GM10847 (cell line): ENCODE data around the gene ERFE.

ENCODE experiments used
- POLR2A ChIP-seq: IDR thresholded peaks from 2 replicates; pipeline ENCODE4 v1.6.1; 2011; ENCODE audit not compliant: insufficient read length; ENCODE audit errors: extremely low read depth

Gene ERFE, protein sequence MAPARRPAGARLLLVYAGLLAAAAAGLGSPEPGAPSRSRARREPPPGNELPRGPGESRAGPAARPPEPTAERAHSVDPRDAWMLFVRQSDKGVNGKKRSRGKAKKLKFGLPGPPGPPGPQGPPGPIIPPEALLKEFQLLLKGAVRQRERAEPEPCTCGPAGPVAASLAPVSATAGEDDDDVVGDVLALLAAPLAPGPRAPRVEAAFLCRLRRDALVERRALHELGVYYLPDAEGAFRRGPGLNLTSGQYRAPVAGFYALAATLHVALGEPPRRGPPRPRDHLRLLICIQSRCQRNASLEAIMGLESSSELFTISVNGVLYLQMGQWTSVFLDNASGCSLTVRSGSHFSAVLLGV

DNA sequence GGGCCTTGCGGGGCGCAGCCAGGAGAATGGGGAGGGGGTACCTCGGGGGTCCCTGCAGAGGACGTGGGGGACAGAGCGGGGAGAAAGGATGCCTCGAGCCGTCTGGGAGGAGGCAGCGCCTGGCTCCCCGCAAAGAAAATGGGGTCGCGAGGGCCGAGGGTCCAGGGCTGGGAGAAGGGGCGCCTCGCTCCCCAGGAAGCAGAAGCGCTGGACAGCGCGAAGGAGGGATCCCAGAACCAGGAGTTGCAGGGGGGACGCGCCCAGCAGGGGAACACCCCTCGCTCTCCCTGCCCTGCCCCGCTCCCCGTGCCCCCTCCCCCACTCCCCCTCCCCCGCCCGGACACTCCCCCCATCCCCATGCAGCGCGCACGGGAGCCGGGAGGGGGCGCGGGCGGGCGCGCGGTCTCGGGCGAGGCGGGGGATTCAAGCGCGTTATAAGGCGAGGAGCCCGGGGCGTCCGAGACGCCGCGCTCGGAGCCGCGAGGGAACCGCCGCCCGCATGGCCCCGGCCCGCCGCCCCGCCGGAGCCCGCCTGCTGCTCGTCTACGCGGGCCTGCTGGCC is at the start of gene ERFE:
TSS of gene ERFE (plus strand) at position 462 of the 562 bp plus-strand sequence. CDS start at position 500, 38 bp downstream.
- TF ChIP-seq POLR2A = no peak

DNA sequence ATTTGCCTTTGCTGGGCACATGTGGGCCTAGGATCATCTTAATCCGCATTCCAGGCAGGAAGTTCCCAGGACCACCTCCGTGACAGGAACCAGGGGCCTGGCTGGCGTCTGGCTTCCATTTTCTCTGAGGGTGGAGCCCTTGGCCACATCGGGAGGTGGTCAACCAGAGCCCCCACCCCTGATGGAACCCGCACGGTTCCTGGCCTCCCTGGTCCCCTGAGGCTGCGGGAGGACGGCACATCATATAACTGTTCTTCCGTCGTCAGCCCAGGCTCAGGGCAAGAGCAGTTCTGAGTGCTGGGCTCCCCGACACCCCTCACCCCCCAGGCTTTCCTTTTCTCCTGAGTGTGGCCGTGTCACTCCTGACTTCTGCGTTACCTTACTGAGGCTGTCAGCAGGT is 45.2 kb upstream of the ERFE start:
- no peak for TF ChIP-seq POLR2A

DNA sequence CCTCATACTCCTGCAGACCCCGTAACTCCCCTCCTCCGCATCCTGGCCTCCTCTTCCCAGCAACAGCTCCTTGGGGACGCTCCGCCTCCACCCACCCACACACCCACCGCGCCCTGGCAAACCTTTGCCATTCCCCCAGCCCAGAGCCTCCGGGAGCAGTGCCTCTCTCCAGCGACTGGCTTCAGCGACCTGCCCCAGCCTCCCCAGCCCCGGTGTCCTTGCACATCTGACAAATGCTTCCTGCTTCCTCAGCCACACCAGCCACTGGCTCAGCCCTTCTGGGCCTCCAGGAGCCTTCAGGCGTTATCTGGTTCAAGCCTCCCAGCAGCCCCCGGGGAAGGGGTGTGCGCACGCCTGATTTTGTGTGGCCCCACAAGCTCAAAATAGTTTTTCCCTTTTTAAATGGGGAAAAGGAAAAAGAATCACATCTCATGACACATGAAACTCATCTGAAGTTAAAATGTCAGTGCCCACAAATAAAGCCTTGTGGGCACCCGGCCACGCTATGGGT is 44.4 kb upstream of the ERFE start:
- TF ChIP-seq POLR2A = no peak

DNA sequence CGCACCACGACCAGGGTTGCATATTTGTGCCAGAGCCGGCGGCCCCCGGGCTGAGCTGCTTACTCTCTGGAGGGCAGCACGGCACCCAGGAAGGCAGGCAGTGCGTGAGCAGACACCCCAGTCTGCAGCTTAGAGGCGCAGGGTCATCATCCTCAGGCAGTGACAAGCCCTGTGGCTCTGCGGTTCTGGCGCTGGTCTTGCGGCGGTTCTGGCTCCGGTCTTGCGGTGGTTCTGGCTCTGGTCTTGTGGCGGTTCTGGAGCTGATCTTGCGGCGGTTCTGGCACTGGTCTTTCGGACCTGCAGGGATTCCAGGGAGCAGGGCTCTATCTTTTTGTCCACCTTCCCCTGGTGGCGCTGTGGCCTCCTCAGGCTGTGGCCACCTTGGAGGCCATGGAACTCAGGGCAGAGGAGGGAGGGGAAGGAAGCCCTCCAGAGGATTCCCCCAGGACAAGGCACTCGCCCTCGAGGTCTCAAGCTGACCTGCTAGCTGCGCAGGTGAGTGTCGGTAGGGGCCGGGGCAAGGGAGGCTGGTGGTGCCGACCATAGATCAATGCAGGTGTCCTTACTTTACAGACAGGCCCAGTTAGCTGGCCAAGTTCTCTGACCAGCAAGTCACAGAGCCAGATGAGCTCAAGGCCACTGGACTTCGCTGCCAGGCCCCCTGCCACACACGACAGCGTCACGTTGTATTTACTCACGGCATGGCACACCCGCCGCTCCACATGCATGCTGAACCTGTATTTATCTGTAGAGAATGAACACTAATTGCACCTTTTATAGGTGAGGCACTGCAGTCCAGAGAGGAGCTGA is 43.7 kb upstream of the ERFE start:
- TF ChIP-seq POLR2A = no peak

DNA sequence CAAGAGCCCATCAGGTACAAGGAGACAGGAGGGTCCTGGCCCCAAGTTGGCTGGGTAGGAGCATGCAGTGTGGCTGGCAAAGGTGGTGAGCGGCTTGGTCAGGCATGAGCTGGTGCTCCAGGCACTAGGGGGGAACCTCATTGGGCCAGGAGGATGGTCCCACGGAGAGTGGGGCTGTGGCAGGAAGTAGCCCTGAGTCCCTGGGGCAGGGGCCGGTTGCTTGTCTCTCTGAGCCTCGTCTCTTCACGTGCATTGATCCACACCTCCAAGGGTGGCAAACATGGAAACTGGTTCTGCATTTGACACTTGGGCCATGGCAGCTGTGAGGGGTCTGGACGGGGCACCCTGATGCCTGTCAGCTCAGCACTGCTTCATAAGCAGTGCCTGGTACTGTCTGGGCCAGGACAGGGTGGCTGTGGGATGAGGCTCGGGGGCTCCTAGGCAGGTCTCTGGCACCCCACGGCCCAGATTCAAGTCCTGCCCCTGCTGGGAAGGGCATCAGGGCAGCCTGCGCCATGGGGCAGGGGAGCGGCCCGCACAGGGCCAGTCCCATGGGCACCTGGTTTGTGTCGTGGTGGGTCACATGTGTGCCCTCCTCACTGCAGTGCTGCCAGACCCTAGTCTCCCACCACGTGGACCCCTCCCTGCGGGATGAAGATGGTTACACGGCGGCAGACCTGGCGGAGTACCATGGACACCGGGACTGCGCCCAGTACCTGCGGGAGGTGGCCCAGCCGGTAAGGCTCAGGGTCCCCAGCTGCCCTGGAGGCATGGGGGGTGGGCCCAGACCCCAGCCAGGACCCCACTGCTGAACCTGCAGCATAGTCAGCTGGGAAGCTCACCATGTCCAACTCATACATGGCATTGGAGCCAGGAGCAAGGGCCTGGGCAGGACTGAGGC is 42.2 kb upstream of the ERFE start:
- TF ChIP-seq POLR2A = no peak

DNA sequence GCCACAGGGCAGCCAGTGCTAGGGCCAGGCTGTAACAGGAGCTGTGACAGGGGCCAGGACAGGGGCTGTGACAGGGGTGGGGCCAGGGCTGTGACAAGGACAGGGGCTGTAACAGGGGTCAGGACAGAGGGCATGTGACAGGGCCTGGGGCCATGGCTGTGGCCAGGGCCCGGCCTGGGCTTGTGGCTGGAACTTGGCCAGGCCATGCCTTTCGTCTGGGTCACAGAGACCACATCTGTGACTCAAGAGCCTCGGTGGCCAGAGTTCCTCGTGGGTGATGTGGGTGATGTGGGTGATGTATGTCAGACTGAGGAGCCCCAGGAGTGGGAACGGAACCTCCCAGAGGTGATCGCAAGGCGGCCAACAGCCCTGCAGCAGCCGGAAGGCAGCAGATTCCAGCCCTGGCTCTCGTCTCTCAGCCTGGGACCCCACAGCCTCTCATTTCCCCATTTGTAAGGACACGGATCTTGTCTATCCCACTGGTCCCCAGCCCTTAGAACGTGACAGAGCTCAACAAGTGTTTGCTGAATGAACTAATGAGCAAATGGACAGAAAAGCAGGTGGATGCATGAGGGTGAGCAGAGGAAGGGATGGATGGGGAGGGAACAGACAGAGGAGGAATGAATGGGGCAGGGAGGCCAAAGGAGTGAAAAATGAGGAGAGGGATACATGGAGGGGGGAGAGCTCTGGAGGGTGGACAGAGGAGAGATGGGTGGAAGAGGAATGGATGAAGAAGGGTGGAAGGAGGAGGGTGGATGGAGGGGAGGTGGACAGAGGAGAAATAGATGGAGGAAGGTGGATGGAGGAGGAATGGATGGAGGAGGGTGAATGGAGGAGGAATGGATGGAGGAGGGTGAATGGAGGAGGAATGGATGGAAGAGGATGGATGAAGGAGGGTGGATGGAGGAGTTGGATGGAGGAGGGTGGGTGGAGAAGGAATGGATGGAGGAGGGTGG is 41.3 kb upstream of the ERFE start:
- TF ChIP-seq POLR2A = no peak

DNA sequence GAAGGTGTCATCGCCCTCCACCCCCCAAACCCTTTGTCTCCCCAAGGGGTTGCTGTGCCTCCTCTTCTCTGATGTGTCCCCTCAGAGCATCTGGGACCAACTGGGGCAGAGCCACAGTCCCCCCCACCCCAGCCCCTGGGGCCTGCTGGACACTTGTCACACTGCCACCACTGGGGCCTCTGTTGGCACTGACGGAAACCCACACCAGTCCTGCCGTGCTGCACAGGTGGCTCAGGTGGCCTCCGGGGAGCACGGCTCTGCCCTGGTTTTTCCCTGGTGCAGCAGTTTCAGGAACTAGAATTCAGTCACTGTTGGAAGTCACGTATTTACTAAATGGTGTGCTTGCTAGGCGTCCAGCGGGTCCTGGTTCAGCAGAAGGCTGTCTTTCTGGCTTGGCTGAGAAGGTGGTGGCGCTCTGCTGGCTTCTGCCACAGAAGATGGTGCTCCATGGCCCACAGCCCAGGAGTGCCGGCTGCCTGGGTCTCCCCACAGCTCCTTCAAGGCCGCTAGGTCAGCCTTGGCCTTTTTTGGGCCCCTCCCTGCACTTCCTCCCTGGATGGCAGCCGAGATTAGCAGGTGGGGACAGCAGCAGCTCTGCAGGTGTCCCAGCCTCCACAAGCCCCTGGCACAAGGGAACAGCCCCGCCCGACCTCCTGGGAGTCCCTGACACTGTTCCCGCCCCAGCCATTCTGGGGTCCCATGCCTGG is 38.9 kb upstream of the ERFE start:
- no peak for TF ChIP-seq POLR2A

DNA sequence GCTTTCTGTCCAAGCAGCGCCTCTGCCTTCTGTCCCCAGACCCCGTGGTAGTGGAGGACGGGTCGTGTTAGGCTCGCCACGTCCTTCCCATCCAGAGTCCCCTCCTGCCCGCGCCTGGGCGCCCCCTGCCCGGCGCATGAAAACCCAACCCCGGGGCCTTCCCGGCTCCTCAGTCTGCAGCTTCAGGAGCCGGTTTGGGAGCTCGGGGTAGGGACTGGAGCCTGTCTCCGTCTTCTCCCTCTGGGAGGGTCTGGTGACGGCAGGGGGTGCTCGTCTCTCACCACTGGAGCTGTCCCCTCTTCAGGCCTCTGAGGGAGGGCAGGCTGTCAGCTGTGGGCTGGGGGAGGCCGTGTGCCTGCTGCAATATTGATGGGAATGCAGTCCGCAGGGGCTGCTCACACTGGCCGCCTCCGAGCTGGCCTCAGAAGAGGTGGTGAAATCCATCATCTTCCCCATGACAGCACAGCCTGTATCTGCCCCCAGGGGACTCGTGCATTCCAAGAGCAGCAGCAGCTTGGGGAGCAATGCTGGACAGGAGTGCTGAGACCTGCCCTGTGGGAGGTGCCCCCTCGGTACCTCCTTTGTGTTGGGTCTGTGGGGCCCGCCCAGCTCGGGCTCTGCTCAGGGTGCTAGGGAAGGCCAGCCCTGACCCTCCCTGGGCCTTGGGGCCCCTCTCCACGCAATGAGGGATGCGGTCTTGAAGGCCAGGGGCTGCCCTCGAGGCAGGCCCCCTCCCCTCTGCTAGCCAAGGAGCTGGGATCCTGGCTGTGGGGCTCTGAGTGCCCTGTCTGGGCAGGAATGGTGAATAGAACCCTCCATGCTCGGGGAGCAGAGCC is 38.1 kb upstream of the ERFE start:
- no peak for TF ChIP-seq POLR2A

DNA sequence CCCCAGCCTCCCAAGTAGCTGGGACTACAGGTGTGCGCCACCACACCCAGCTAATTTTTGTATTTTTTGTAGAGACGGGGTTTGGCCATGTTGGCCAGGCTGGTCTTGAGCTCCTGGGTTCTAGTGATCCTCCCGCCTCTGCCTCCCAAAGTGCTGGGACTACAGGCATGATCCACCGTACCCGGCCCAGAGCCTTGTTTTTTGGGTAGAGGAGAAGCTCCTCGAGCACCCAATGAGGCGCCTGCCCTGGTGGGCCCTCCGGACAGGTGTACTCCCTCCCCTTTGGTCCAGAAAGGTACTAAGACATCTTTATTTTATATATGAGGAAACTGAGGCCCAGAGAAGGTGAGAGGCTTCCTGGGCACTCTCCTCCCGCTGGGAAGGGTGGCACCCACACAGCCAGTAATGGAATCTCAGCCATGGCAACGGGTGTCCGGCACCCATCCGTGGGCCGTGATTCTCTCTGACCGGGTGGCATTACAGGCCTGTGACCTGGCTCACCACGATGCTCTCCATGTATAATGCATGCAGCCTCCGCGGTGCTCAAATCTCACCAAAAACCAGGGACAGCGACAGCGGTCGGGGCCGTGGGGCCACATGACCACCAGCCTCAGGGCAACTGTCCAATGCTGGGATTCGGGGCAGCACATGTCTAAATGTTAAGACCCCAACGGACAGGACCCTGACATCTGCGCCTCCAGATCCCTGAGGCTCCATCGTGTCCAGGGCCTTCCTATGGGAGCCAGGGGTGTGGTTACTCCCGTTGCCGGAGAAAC is 37.1 kb upstream of the ERFE start:
- TF ChIP-seq POLR2A = no peak

DNA sequence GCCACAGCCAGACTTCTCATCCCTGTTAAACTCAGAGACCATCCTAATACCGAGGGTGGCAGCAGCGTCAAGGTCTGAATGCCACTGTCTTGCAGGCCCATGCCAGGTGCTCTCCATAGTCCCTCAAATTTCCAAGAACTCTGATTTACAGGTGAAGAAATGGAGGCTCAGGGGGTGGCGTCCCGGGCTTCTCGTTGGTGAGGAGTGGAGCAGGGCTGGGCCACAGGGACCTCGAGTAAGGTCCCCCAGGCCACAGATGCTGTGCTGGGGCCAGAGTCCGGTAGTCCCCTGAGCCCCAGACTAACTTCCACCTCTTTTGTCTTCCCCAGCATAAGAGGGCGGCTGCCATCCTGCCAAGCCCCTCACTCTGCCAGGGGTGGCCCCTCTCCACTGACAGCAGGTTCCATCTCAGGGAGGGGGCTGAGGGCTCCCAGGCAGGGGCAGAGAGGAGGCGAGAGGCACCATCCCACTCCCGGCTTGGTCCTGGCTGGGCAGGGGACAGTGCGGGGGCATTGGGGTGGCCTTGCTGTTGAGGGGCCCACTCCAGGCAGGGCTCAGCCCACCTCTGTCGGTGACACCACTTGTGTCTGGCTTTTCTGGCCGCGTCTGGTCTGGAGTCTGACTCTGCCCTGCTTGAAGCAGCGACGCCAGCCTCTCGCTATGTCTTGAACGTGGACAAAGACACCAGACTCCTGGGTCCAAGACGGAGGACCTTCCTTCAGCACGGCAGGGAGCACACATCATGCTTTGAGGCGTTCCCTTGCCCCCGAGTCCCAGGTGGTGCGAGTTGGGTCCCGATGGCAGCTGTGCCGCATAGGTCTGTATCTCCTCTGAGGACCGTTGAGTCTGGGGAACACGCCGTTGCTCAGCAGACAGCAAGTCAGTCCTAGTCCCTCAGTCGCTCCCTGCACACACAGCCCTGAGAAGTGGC is 36.2 kb upstream of the ERFE start:
- TF ChIP-seq POLR2A = no peak
